MM.1S (cell line): ENCODE results near the gene CATSPERB.

Experiments used
- EZH2 ChIP-seq: fragments of 300-600 bp; sonication (generic); optimal IDR thresholded peaks from 2 replicates; pipeline ENCODE3; 2017; ENCODE audit warnings: low read depth, mild to moderate bottlenecking, antibody characterized with exemption, low read length, mixed read lengths
- EZH2phosphoT487 ChIP-seq: fragments of 300-600 bp; sonication (generic); IDR thresholded peaks from 2 replicates; pipeline ENCODE4 v1.6.1; 2018; ENCODE audit warnings: antibody characterized with exemption, low read length
- TF ChIP-seq, protein P1 (sequence below): fragments of 300-600 bp; sonication (generic); IDR thresholded peaks from 2 replicates; pipeline ENCODE4 v1.5.1; 2016; ENCODE audit warnings: antibody characterized with exemption, low read length, mixed read lengths

DNA sequence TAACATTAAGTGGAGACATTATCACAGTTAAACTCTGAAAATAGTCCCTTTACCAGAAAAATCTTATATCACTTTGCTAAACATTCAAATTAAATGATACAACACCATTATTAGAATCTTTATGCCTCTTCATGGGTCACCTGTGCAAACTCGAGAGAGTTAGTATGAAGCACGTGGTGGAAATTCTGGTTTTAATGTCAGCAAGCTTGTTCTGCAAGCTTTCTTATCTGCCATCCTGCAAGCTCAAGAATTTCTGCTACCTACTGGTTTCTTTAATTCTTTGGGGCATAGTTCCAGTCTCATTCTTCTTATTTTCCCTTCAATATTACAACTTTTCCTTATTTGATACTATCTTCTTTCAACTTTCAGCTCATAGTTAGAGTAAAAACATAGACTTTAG, 868 bp downstream of the CATSPERB start:
- TF ChIP-seq EZH2 (no peak), EZH2phosphoT487 (no peak)
- TF ChIP-seq, protein P1, sequence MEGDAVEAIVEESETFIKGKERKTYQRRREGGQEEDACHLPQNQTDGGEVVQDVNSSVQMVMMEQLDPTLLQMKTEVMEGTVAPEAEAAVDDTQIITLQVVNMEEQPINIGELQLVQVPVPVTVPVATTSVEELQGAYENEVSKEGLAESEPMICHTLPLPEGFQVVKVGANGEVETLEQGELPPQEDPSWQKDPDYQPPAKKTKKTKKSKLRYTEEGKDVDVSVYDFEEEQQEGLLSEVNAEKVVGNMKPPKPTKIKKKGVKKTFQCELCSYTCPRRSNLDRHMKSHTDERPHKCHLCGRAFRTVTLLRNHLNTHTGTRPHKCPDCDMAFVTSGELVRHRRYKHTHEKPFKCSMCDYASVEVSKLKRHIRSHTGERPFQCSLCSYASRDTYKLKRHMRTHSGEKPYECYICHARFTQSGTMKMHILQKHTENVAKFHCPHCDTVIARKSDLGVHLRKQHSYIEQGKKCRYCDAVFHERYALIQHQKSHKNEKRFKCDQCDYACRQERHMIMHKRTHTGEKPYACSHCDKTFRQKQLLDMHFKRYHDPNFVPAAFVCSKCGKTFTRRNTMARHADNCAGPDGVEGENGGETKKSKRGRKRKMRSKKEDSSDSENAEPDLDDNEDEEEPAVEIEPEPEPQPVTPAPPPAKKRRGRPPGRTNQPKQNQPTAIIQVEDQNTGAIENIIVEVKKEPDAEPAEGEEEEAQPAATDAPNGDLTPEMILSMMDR: no peak
